OCI-LY7 (cell line): ENCODE results near the gene MIR17HG. TPM values are rescaled to one million over a fixed set of nuclear protein-coding genes. Genes with fewer than 3 reads are reported as not detected.
A peak's percentile ranks its signal among the peaks of the same experiment; 100 is the strongest.

Experiments
- BruUV-seq: library from RNA; stranded (reverse); fragments of 400-500 nt; replicated peaks from 2 replicates; lab custom pipeline; 2021; lab: Mats Ljungman, UMichigan
- CTCF ChIA-PET: fragments of 300-600 bp; sonication (Branson Sonifier 250); formaldehyde crosslinking; loops from one replicate; lab custom pipeline; 2022; ENCODE audit warnings: antibody characterized with exemption; ENCODE audit not compliant: unreplicated experiment; lab: Charles Lee
- POLR2A ChIA-PET: fragments of 300-600 bp; sonication (Branson Sonifier 250); formaldehyde crosslinking; loops from one replicate; lab custom pipeline; 2022; ENCODE audit warnings: antibody characterized with exemption; lab: Charles Lee
- DNase-seq: peaks from one replicate; pipeline ENCODE4 v3.0.0-alpha.2; 2015; ENCODE audit warnings: low spot score
- H2AFZ ChIP-seq: fragments of 200-600 bp; sonication (generic), shearing (Covaris generic); 2 replicates; pipeline ENCODE4 v1.6.1; 2014; ENCODE audit warnings: mild to moderate bottlenecking, antibody characterized with exemption, low read length, moderate library complexity
- H3K27ac ChIP-seq: fragments of 200-600 bp; sonication (generic); 2 replicates; pipeline ENCODE4 v1.5.1; 2014; ENCODE audit warnings: mixed run types, low read depth, mild to moderate bottlenecking, moderate library complexity, low read length, inconsistent platforms; ENCODE audit not compliant: poor library complexity, severe bottlenecking
- H3K36me3 ChIP-seq: fragments of 200-600 bp; sonication (generic); 2 replicates; pipeline ENCODE4 v1.6.1; 2014; ENCODE audit warnings: mild to moderate bottlenecking, antibody characterized with exemption, low read length, moderate library complexity, mixed read lengths; ENCODE audit not compliant: insufficient read depth
- H3K4me1 ChIP-seq: fragments of 200-600 bp; sonication (generic); 2 replicates; pipeline ENCODE4 v1.5.1; 2014; ENCODE audit warnings: mild to moderate bottlenecking, low read length; ENCODE audit not compliant: insufficient read depth, poor library complexity, severe bottlenecking
- H3K4me2 ChIP-seq: fragments of 200-600 bp; sonication (generic); 2 replicates; pipeline ENCODE4 v1.6.1; 2014; ENCODE audit warnings: mild to moderate bottlenecking, low read length
- H3K4me3 ChIP-seq: fragments of 200-600 bp; sonication (generic); 2 replicates; pipeline ENCODE4 v1.5.1; 2014; ENCODE audit warnings: mild to moderate bottlenecking, low read depth, low read length; ENCODE audit not compliant: poor library complexity, severe bottlenecking
- H3K79me2 ChIP-seq: fragments of 200-600 bp; sonication (generic); 2 replicates; pipeline ENCODE4 v1.6.1; 2016; ENCODE audit warnings: low read depth, mild to moderate bottlenecking, low read length, moderate library complexity, mixed read lengths; ENCODE audit not compliant: insufficient read depth
- H3K9me2 ChIP-seq: fragments of 200-600 bp; sonication (generic); 2 replicates; pipeline ENCODE4 v1.6.1; 2016; ENCODE audit warnings: mild to moderate bottlenecking, low read length, mixed read lengths; ENCODE audit not compliant: insufficient read depth
- H3K9me3 ChIP-seq: fragments of 200-600 bp; sonication (generic); 2 replicates; pipeline ENCODE4 v1.6.1; 2014; ENCODE audit warnings: mild to moderate bottlenecking, mixed run types, low read length, mixed read lengths
- H4K20me1 ChIP-seq: fragments of 200-600 bp; sonication (generic); 2 replicates; pipeline ENCODE4 v1.6.1; 2014; ENCODE audit warnings: mild to moderate bottlenecking, antibody characterized with exemption, low read length, moderate library complexity, mixed read lengths; ENCODE audit not compliant: insufficient read depth
- EZH2phosphoT487 ChIP-seq: fragments of 200-600 bp; sonication (generic); IDR thresholded peaks from 2 replicates; pipeline ENCODE4 v1.6.1; 2018; ENCODE audit warnings: low read depth, borderline replicate concordance, mild to moderate bottlenecking, mixed run types, antibody characterized with exemption, low read length, moderate library complexity, mixed read lengths
- intact Hi-C: fragments of 100-400 bp; cut with micrococcal nuclease; formaldehyde crosslinking; loops from one replicate; pipeline ENCODE4 v1.10.0; 2022; ENCODE audit not compliant: unreplicated experiment
- total RNA-seq, 2 experiments: library from RNA; depleted of rRNA in 1 of 2; stranded (reverse); fragments of >200 nt in 1 of 2; shearing (Covaris generic) in 1 of 2; gene quantifications; 2 replicates each; pipeline ENCODE4 v1.2.3, GENCODE V29; 2014 to 2022
- TF ChIP-seq, protein P1 (sequence below): fragments of 200-600 bp; sonication (generic); conservative IDR thresholded peaks from 2 replicates; pipeline ENCODE4 v1.5.1; 2014; ENCODE audit warnings: mild to moderate bottlenecking, antibody characterized with exemption, low read length, moderate library complexity, mixed read lengths

MIR17HG gene
- total RNA-seq, 2 experiments from 2014 or later, result 199 to 242 TPM

DNA sequence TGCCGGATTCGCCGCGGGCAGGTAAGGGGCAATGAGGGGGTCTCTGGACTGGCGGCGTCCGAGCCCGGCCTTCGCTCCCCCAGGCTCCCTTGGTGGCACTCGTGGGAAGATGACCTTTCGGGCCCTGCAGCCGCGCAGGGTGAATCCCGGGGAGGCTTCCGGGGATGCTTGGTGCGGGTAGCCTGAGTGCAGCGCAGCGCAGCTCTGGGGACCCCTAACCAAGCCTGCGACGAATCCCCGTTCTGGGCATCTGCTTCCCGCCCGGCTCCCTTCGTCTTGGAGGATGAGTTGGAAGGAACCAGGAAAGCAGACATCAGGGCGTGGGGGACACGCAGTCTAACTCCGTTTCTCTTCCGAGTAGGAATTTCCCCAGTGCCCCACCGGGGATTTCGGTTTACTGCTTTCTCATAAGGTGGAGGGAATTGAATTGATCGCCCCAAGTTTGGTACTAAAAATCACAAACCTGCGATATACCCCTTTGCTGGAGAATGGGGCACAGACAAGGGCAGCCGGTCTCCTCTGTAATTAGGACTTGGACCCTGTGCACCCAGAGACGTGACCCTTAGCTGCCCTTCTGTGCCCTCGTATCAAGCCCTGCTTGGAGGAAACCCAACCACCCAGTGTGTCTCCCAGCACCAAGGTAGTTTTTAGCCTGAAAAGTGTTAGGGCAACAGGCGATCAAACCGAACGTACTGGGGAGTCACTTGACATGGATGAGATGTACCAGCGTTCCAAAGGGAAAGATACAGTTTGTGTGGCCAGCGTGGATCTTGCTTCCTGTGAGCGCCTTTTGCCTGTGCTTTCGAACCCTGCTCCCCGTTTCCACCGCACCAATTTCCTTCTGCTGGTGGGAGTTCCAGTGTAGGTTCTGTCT lies 51.9 kb downstream of the MIR17HG start:
- peaks cover 12% of the 10 kb centered on the region; the same call in 1 of the 2 replicates for H4K20me1 ChIP-seq
- ChIA-PET POLR2A (interaction anchor here (0.6 to 2.0 kb wide), 13 partner anchors 8 to 256 kb away, joined by 3 to 9 read pairs (median 4); no protein-coding TSS in a partner anchor), CTCF (interaction anchor here (0.5 to 0.6 kb wide), 2 partner anchors 14 to 316 kb away, joined by 3 to 6 read pairs; no protein-coding TSS in a partner anchor)
- H3K9me3 ChIP-seq, result no peaks in the 10 kb centered on the region
- H2AFZ ChIP-seq, result no peak overlapping the region
- H3K4me2 ChIP-seq, result peak overlapping the region; percentile 44; the same call in 1 of the 2 replicates
- intact Hi-C loops, result no loop called here
- no peak for DNase-seq
- no peaks in the 10 kb centered on the region for H3K9me2 ChIP-seq
- H3K27ac ChIP-seq, result no peak overlapping the region
- BruUV-seq, result no TSS peak
- TF ChIP-seq, protein P1, sequence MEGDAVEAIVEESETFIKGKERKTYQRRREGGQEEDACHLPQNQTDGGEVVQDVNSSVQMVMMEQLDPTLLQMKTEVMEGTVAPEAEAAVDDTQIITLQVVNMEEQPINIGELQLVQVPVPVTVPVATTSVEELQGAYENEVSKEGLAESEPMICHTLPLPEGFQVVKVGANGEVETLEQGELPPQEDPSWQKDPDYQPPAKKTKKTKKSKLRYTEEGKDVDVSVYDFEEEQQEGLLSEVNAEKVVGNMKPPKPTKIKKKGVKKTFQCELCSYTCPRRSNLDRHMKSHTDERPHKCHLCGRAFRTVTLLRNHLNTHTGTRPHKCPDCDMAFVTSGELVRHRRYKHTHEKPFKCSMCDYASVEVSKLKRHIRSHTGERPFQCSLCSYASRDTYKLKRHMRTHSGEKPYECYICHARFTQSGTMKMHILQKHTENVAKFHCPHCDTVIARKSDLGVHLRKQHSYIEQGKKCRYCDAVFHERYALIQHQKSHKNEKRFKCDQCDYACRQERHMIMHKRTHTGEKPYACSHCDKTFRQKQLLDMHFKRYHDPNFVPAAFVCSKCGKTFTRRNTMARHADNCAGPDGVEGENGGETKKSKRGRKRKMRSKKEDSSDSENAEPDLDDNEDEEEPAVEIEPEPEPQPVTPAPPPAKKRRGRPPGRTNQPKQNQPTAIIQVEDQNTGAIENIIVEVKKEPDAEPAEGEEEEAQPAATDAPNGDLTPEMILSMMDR, result no peak
- no peak for TF ChIP-seq EZH2phosphoT487
- peaks cover 10% of the 10 kb centered on the region for H3K4me1 ChIP-seq
- H3K79me2 ChIP-seq, result no peaks in the 10 kb centered on the region
- H3K36me3 ChIP-seq, result no peaks in the 10 kb centered on the region
- H3K4me3 ChIP-seq, result peak overlapping the region; percentile 41

- ChIA-PET POLR2A (interaction anchor here (0.6 to 1.3 kb wide), 8 partner anchors 9 to 72 kb away, joined by 3 to 5 read pairs (median 4); no protein-coding TSS in a partner anchor), CTCF (interaction anchor here (0.5 to 0.6 kb wide), 2 partner anchors 14 to 188 kb away, joined by 3 read pairs; no protein-coding TSS in a partner anchor)
- no peak for DNase-seq
- no TSS peak for BruUV-seq
- peaks cover 12% of the 10 kb centered on the region; the same call in 1 of the 2 replicates for H4K20me1 ChIP-seq
- no peak overlapping the region for H3K4me2 ChIP-seq
- H3K9me3 ChIP-seq, result no peaks in the 10 kb centered on the region
- no peak overlapping the region for H3K27ac ChIP-seq
- TF ChIP-seq EZH2phosphoT487, result no peak
- TF ChIP-seq, protein P1, result no peak
- no peak overlapping the region for H3K4me3 ChIP-seq
- H2AFZ ChIP-seq, result no peak overlapping the region
- no peaks in the 10 kb centered on the region for H3K36me3 ChIP-seq
- no peaks in the 10 kb centered on the region for H3K79me2 ChIP-seq
- intact Hi-C loops, result no loop called here
- peaks cover 10% of the 10 kb centered on the region for H3K4me1 ChIP-seq
- no peaks in the 10 kb centered on the region for H3K9me2 ChIP-seq
Observed at GRCh38 chr13:91400063-91400399, 52.5 kb downstream of the MIR17HG start.
